Measurements from ENCODE around the gene PLEKHJ1.

- TF ChIP-seq, protein P1, sequence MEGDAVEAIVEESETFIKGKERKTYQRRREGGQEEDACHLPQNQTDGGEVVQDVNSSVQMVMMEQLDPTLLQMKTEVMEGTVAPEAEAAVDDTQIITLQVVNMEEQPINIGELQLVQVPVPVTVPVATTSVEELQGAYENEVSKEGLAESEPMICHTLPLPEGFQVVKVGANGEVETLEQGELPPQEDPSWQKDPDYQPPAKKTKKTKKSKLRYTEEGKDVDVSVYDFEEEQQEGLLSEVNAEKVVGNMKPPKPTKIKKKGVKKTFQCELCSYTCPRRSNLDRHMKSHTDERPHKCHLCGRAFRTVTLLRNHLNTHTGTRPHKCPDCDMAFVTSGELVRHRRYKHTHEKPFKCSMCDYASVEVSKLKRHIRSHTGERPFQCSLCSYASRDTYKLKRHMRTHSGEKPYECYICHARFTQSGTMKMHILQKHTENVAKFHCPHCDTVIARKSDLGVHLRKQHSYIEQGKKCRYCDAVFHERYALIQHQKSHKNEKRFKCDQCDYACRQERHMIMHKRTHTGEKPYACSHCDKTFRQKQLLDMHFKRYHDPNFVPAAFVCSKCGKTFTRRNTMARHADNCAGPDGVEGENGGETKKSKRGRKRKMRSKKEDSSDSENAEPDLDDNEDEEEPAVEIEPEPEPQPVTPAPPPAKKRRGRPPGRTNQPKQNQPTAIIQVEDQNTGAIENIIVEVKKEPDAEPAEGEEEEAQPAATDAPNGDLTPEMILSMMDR (IDR thresholded peaks at IDR 0.05), result no peak
- TF ChIP-seq EP300 (IDR thresholded peaks at IDR 0.05) (no peak), POLR2A (IDR thresholded peaks at IDR 0.05) (no peak), POLR2AphosphoS5 (IDR thresholded peaks at IDR 0.05) (no peak)
These were observed 38.1 kb upstream of the PLEKHJ1 start for GRCh38 chr19:2274185-2274711.

Data from sigmoid colon (tissue), 4 donors.